ENCODE measurements around the gene SKIL.

DNA sequence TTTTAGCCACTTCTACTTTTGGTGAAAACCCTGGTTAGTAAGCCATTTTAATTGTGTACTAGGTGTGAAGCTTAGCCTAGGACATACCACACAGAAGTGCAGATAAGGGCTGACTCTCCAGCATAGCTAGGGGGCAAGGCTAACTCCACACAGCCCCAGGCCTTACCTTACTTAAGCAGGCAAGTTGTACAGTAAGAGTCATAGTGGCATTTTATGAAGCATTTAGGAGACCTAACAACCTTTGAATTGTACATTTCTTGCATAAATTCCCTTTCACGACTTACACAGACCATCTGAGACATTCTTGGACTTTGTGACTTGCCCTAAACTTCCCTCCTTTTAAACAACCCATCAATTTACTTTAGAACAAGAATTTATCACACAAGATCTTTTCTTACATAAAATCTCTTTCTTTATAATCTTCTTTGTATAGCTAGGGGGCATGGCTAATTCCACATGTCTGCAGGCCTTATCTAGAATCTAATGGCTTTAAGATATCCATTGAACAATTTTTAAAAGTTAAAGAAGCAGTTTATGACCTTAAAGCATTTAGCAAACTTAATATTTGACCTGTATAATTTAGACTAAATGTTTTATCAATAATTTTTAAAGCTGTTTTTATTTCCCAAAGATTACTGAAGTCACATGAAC, 18.7 kb upstream of the SKIL start:
- TF ChIP-seq EZH2 (IDR thresholded peaks at IDR 0.05; ENCODE audit: insufficient read depth, poor library complexity, severe bottlenecking) = no peak
- no peak for TF ChIP-seq EZH2phosphoT487 (IDR thresholded peaks at IDR 0.05; ENCODE audit: insufficient read depth, low read depth)
